H9 (cell line): ENCODE measurements around the gene TFDP1. TPM values are rescaled to one million over a fixed set of nuclear protein-coding genes. Genes with fewer than 3 reads are reported as not detected.

ENCODE experiments used
- DNase-seq: peaks from one replicate; pipeline ENCODE4 v3.0.0-alpha.2; 2017
- H2AFZ ChIP-seq: one replicate; pipeline ENCODE4 v1.6.1; 2013; ENCODE audit warnings: mild to moderate bottlenecking, low read length, control low read depth, moderate library complexity
- H2AK5ac ChIP-seq: 2 replicates; pipeline ENCODE4 v1.6.1; 2013; ENCODE audit warnings: low read length, control low read depth, mixed read lengths; ENCODE audit not compliant: insufficient read length
- H2BK120ac ChIP-seq: one replicate; pipeline ENCODE4 v1.6.1; 2013; ENCODE audit warnings: low read depth, mild to moderate bottlenecking, low read length, control low read depth, inconsistent platforms; ENCODE audit not compliant: poor library complexity, severe bottlenecking
- H2BK12ac ChIP-seq: 2 replicates; pipeline ENCODE4 v1.6.1; 2013; ENCODE audit warnings: low read length, control low read depth, mixed read lengths, low read depth; ENCODE audit not compliant: insufficient read length
- H2BK15ac ChIP-seq: 2 replicates; pipeline ENCODE4 v1.6.1; 2013; ENCODE audit warnings: low read depth, low read length, control low read depth
- H2BK20ac ChIP-seq: one replicate; pipeline ENCODE4 v1.6.1; 2013; ENCODE audit warnings: low read depth, mild to moderate bottlenecking, low read length, control low read depth, inconsistent platforms; ENCODE audit not compliant: poor library complexity, severe bottlenecking
- H2BK5ac ChIP-seq: 2 replicates; pipeline ENCODE4 v1.6.1; 2013; ENCODE audit warnings: low read length, control low read depth, mixed read lengths; ENCODE audit not compliant: insufficient read length
- H3K14ac ChIP-seq: 2 replicates; pipeline ENCODE4 v1.6.1; 2013; ENCODE audit warnings: low read length, control low read depth; ENCODE audit not compliant: insufficient read depth
- H3K18ac ChIP-seq: 2 replicates; pipeline ENCODE4 v1.6.1; 2013; ENCODE audit warnings: low read depth, mild to moderate bottlenecking, mixed read lengths, low read length, control low read depth; ENCODE audit not compliant: insufficient read length
- H3K23ac ChIP-seq: 2 replicates; pipeline ENCODE4 v1.6.1; 2013; ENCODE audit warnings: low read length, control low read depth, mixed read lengths, low read depth; ENCODE audit not compliant: insufficient read length
- H3K23me2 ChIP-seq: 2 replicates; pipeline ENCODE4 v1.6.1; 2013; ENCODE audit warnings: low read depth, mild to moderate bottlenecking, mixed read lengths, low read length, control low read depth; ENCODE audit not compliant: insufficient read length, poor library complexity, severe bottlenecking
- H3K27ac ChIP-seq: 2 replicates; pipeline ENCODE4 v1.5.1; 2013; ENCODE audit warnings: low read length, control low read depth, mixed read lengths, low read depth; ENCODE audit not compliant: insufficient read length
- H3K27me3 ChIP-seq: 2 replicates; pipeline ENCODE4 v1.6.1; 2013; ENCODE audit warnings: low read length, control low read depth, inconsistent platforms; ENCODE audit not compliant: insufficient read depth
- H3K4ac ChIP-seq: 2 replicates; pipeline ENCODE4 v1.6.1; 2013; ENCODE audit warnings: low read depth, mild to moderate bottlenecking, control low read depth, inconsistent platforms, low read length, moderate library complexity
- H3K4me1 ChIP-seq: 2 replicates; pipeline ENCODE4 v1.6.1; 2013; ENCODE audit warnings: low read length, control low read depth, inconsistent platforms; ENCODE audit not compliant: insufficient read depth
- H3K4me2 ChIP-seq: 2 replicates; pipeline ENCODE4 v1.6.1; 2013; ENCODE audit warnings: low read length, control low read depth, mixed read lengths; ENCODE audit not compliant: insufficient read length, insufficient read depth
- H3K56ac ChIP-seq: 2 replicates; pipeline ENCODE4 v1.6.1; 2013; ENCODE audit warnings: low read depth, mild to moderate bottlenecking, mixed read lengths, low read length, control low read depth; ENCODE audit not compliant: insufficient read length
- H3K79me1 ChIP-seq: 2 replicates; pipeline ENCODE4 v1.6.1; 2013; ENCODE audit warnings: low read depth, mild to moderate bottlenecking, moderate library complexity, low read length, control low read depth, inconsistent platforms; ENCODE audit not compliant: insufficient read depth, poor library complexity, severe bottlenecking
- H3K79me2 ChIP-seq: 2 replicates; pipeline ENCODE4 v1.6.1; 2013; ENCODE audit warnings: low read length, control low read depth, inconsistent platforms; ENCODE audit not compliant: insufficient read depth
- H3K9ac ChIP-seq: 2 replicates; pipeline ENCODE4 v1.6.1; 2013; ENCODE audit warnings: low read length, control low read depth, mixed read lengths; ENCODE audit not compliant: insufficient read length; ENCODE audit errors: extremely low read depth
- H3K9me3 ChIP-seq: one replicate; pipeline ENCODE4 v1.6.1; 2013; ENCODE audit warnings: low read depth, low read length, inconsistent platforms; ENCODE audit not compliant: control insufficient read depth
- H3T11ph ChIP-seq: one replicate; pipeline ENCODE4 v1.6.1; 2013; ENCODE audit warnings: mild to moderate bottlenecking, low read length, control low read depth, inconsistent platforms
- H4K20me1 ChIP-seq: one replicate; pipeline ENCODE4 v1.6.1; 2013; ENCODE audit not compliant: control insufficient read depth, insufficient read length, insufficient read depth
- H4K5ac ChIP-seq: 2 replicates; pipeline ENCODE4 v1.6.1; 2013; ENCODE audit warnings: low read depth, mild to moderate bottlenecking, mixed read lengths, low read length, control low read depth; ENCODE audit not compliant: insufficient read length
- H4K8ac ChIP-seq: replicated peaks from 2 replicates; pipeline ENCODE4 v1.6.1; 2013; ENCODE audit warnings: low read length, control low read depth, mixed read lengths, low read depth; ENCODE audit not compliant: insufficient read length
- H4K91ac ChIP-seq: 2 replicates; pipeline ENCODE4 v1.6.1; 2013; ENCODE audit warnings: low read depth, mild to moderate bottlenecking, moderate library complexity, mixed read lengths, low read length, control low read depth; ENCODE audit not compliant: insufficient read length
- H3K27ac Mint-ChIP-seq, 3 experiments: 2 replicates in 2 of 3; 3 replicates in 1 of 3; pipeline ENCODE4 v1.8.0; 2020 to 2021; ENCODE audit warnings: mixed read lengths in 3 of 3, mild to moderate bottlenecking in 1 of 3, moderate library complexity in 1 of 3
- H3K27me3 Mint-ChIP-seq: 2 replicates; pipeline ENCODE4 v1.8.0; 2021; ENCODE audit warnings: low read depth, mild to moderate bottlenecking, moderate library complexity, mixed read lengths
- H3K36me3 Mint-ChIP-seq, 3 experiments: 2 replicates in 2 of 3; 3 replicates in 1 of 3; pipeline ENCODE4 v1.8.0; 2020 to 2021; ENCODE audit warnings: low read depth in 3 of 3, mixed read lengths in 3 of 3; ENCODE audit not compliant: insufficient read depth in 1 of 3
- H3K4me1 Mint-ChIP-seq, 2 experiments: 2 replicates each; pipeline ENCODE4 v1.8.0; 2020; ENCODE audit warnings: mixed read lengths in 2 of 2
- H3K4me3 Mint-ChIP-seq, 2 experiments: 2 replicates in 1 of 2; 3 replicates in 1 of 2; pipeline ENCODE4 v1.8.0; 2020 to 2021; ENCODE audit warnings: mild to moderate bottlenecking in 2 of 2, mixed read lengths in 2 of 2, moderate library complexity in 1 of 2
- H3K9me3 Mint-ChIP-seq, 2 experiments: 2 replicates in 1 of 2; 3 replicates in 1 of 2; pipeline ENCODE4 v1.8.0; 2020; ENCODE audit warnings: mild to moderate bottlenecking in 2 of 2, mixed read lengths in 2 of 2, moderate library complexity in 1 of 2
- WGBS: extraction: QIAGEN DNeasy Blood & Tissue Kit; methylation state at CpG from one replicate; pipeline ENCODE4 v1.1.7; 2013; ENCODE audit warnings: missing lambda C conversion rate, low lambda C conversion rate, mixed read lengths; ENCODE audit not compliant: insufficient read length; ENCODE audit errors: extremely low coverage; 5-methylcytosine and 5-hydroxymethylcytosine counted together
- total RNA-seq: library from RNA; stranded (reverse); gene quantifications from 2 replicates; pipeline ENCODE4 v1.2.1, GENCODE V29; 2021
- TF ChIP-seq, protein P1 (sequence below): fragments of 200-600 bp; sonication (generic); conservative IDR thresholded peaks from 3 replicates; pipeline ENCODE4 v1.8.0; 2021; ENCODE audit warnings: antibody characterized with exemption, mild to moderate bottlenecking

Gene TFDP1
- total RNA-seq, 1 experiment from 2014 or later, result 111 TPM

DNA sequence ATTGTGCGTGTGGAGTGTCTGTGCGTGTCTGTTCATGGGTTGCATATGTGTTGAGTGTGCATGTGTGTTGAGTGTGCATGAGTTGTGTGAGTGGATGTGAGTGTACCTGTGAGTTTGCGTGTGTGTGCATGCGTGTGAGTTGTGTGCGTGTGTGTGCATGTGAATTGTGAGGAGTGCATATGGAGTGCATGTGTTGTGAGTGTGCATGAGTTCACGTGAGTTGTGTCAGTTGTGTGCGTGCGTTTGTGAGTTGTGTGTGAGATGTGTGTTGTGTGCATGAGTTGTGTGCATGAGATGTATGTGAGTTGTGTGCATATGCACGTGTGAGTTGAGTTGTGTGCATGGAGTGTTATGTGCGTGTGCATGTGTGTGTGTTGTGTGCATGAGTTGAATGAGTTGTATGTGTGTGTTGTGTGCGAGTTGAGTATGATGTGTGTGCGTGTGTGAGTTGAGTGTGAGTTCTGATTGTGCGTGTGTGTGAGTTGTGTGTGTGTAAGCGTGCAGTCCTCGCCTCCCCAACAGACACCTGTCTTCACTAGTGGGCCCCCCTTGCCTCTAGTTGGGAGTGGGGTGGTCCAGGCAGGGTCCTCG is 29.3 kb downstream of the TFDP1 start:
- Histone ChIP-seq H4K91ac (no peak overlapping the region), H2BK5ac (no peak overlapping the region), H3K56ac (no peak overlapping the region), H2BK12ac (no peak overlapping the region), H4K20me1 (no peaks in the 10 kb centered on the region), H3K4ac (no peak overlapping the region), H3K23ac (no peak overlapping the region), H3K18ac (no peak overlapping the region), H3K79me2 (peaks cover 9% of the 10 kb centered on the region; the same call in 1 of the 2 replicates), H3K14ac (no peak overlapping the region), H2BK20ac (no peak overlapping the region), H2AFZ (no peak overlapping the region), H3K27ac (no peak overlapping the region), H4K8ac (no peak overlapping the region), H3K79me1 (no peaks in the 10 kb centered on the region), H3K27me3 (no peaks in the 10 kb centered on the region), H3K9me3 (no peaks in the 10 kb centered on the region), H3K4me1 (peaks cover 4% of the 10 kb centered on the region; the same call in 1 of the 2 replicates), H2BK120ac (no peak overlapping the region), H2AK5ac (no peak overlapping the region), H3K23me2 (no peaks in the 10 kb centered on the region), H4K5ac (no peak overlapping the region), H3T11ph (no peak overlapping the region), H3K9ac (no peak overlapping the region), H2BK15ac (no peak overlapping the region), H3K4me2 (no peak overlapping the region)
- H3K36me3 Mint-ChIP-seq, result peaks cover 25 to 39% (median 29%) of the 10 kb centered on the region in 3 experiments; a peak in 6 of 7 replicates
- peaks cover 1% of the 10 kb centered on the region; the same call in 1 of the 2 replicates for H3K27me3 Mint-ChIP-seq
- no peak for DNase-seq
- H3K9me3 Mint-ChIP-seq, result no peaks in the 10 kb centered on the region
- H3K27ac Mint-ChIP-seq, result no peak overlapping the region
- no peak overlapping the region for H3K4me3 Mint-ChIP-seq
- 100% methylated on average over 7 of the region's 16 CpGs for WGBS
- peaks cover 21 to 25% of the 10 kb centered on the region in 2 experiments for H3K4me1 Mint-ChIP-seq
- TF ChIP-seq, protein P1, sequence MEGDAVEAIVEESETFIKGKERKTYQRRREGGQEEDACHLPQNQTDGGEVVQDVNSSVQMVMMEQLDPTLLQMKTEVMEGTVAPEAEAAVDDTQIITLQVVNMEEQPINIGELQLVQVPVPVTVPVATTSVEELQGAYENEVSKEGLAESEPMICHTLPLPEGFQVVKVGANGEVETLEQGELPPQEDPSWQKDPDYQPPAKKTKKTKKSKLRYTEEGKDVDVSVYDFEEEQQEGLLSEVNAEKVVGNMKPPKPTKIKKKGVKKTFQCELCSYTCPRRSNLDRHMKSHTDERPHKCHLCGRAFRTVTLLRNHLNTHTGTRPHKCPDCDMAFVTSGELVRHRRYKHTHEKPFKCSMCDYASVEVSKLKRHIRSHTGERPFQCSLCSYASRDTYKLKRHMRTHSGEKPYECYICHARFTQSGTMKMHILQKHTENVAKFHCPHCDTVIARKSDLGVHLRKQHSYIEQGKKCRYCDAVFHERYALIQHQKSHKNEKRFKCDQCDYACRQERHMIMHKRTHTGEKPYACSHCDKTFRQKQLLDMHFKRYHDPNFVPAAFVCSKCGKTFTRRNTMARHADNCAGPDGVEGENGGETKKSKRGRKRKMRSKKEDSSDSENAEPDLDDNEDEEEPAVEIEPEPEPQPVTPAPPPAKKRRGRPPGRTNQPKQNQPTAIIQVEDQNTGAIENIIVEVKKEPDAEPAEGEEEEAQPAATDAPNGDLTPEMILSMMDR, result no peak
